Activated B cell treated with CpG ODN at 0.5 μM for 24 hours (primary cell): ENCODE results near the gene SMCP. TPM values are rescaled to one million over a fixed set of nuclear protein-coding genes. Genes with fewer than 3 reads are reported as not detected.

ENCODE experiments used
- ATAC-seq: fragments of 200-7000 bp; cut with Tn5 transposase; one replicate; pipeline ENCODE4 v1.10.0; 2021; ENCODE audit warnings: low read depth, mild to moderate bottlenecking, moderate library complexity
- CTCF ChIA-PET: fragments of 350-600 bp; sonication (Branson Sonifier 250); formaldehyde crosslinking; loops from one replicate; lab custom pipeline; 2021; ENCODE audit warnings: antibody characterized with exemption; lab: Charles Lee
- POLR2A ChIA-PET: fragments of 350-600 bp; sonication (Branson Sonifier 250); formaldehyde crosslinking; loops from one replicate; lab custom pipeline; 2021; ENCODE audit warnings: antibody characterized with exemption; lab: Charles Lee
- DNase-seq: peaks from one replicate; pipeline ENCODE4 v3.0.0; 2022
- H3K27ac Mint-ChIP-seq: one replicate; pipeline ENCODE4 v1.8.0; 2020; ENCODE audit warnings: mixed read lengths
- H3K27me3 Mint-ChIP-seq: one replicate; pipeline ENCODE4 v1.8.0; 2021; ENCODE audit warnings: mixed read lengths
- H3K36me3 Mint-ChIP-seq: one replicate; pipeline ENCODE4 v1.8.0; 2021; ENCODE audit warnings: low read depth, mixed read lengths
- H3K4me1 Mint-ChIP-seq: one replicate; pipeline ENCODE4 v1.8.0; 2021; ENCODE audit warnings: mixed read lengths
- H3K4me3 Mint-ChIP-seq: one replicate; pipeline ENCODE4 v1.8.0; 2020; ENCODE audit warnings: mild to moderate bottlenecking, mixed read lengths
- H3K9me3 Mint-ChIP-seq: one replicate; pipeline ENCODE4 v1.8.0; 2020; ENCODE audit warnings: mixed read lengths
- CTCF ChIP-seq: fragments of 200-600 bp; IDR thresholded peaks from one replicate; pipeline ENCODE4 v1.8.0; 2022; ENCODE audit warnings: antibody characterized with exemption, mild to moderate bottlenecking
- intact Hi-C: fragments of 100-400 bp; cut with micrococcal nuclease; formaldehyde crosslinking; loops from one replicate; pipeline ENCODE4 v1.15.1; 2024
- total RNA-seq: library from RNA; stranded (reverse); gene quantifications from 2 replicates; pipeline ENCODE4 v1.2.3, GENCODE V29; 2022

Gene SMCP
- total RNA-seq, 1 donor from 2014 or later: not detected

- no peak within 1 kb of the TSS for H3K27ac Mint-ChIP-seq
- ATAC-seq (no peak), DNase-seq (no peak)
- H3K4me3 Mint-ChIP-seq: no peak within 1 kb of the TSS
- POLR2A ChIA-PET: no interaction called here
- H3K36me3 Mint-ChIP-seq: no peaks in the 10 kb centered on the region
- no peak for TF ChIP-seq CTCF
- CTCF ChIA-PET: no interaction called here
- H3K4me1 Mint-ChIP-seq: no peaks in the 10 kb centered on the region
- peaks cover 6% of the 10 kb centered on the region for H3K27me3 Mint-ChIP-seq
- intact Hi-C loops: no loop called here
- H3K9me3 Mint-ChIP-seq: no peaks in the 10 kb centered on the region
Measured at GRCh38 chr1:152859696-152860095, 18.4 kb upstream of the SMCP start, which contains the start of gene LCE7A. Gene LCE7A, plus strand, starts transcription at chr1:152859996. Its CDS starts 702 bp downstream, at chr1:152860698.

- Mint-ChIP-seq H3K27me3 (peaks cover 6% of the 10 kb centered on the region), H3K4me3 (no peak overlapping the region), H3K9me3 (no peaks in the 10 kb centered on the region), H3K4me1 (no peaks in the 10 kb centered on the region), H3K27ac (no peak overlapping the region), H3K36me3 (no peaks in the 10 kb centered on the region)
- no peak for TF ChIP-seq CTCF
- DNase-seq (no peak), ATAC-seq (no peak)
- POLR2A ChIA-PET: no interaction called here
- intact Hi-C loops: no loop called here
- CTCF ChIA-PET: no interaction called here
Measured at GRCh38 chr1:152860129-152860528, 18.0 kb upstream of the SMCP start.

GRCh38 chr1:152861374-152861773 is 16.7 kb upstream of the SMCP start:
- no peak for TF ChIP-seq CTCF
- Mint-ChIP-seq H3K27ac (no peak overlapping the region), H3K9me3 (no peaks in the 10 kb centered on the region), H3K27me3 (peaks cover 6% of the 10 kb centered on the region), H3K36me3 (no peaks in the 10 kb centered on the region), H3K4me3 (no peak overlapping the region), H3K4me1 (no peaks in the 10 kb centered on the region)
- POLR2A ChIA-PET: no interaction called here
- DNase-seq (no peak), ATAC-seq (no peak)
- CTCF ChIA-PET: no interaction called here
- intact Hi-C loops: no loop called here

- Mint-ChIP-seq H3K4me3 (no peak overlapping the region), H3K27ac (no peak overlapping the region), H3K4me1 (no peaks in the 10 kb centered on the region), H3K27me3 (peaks cover 6% of the 10 kb centered on the region), H3K9me3 (no peaks in the 10 kb centered on the region), H3K36me3 (no peaks in the 10 kb centered on the region)
- POLR2A ChIA-PET: no interaction called here
- no peak for ATAC-seq
- DNase-seq: no peak
- intact Hi-C loops: no loop called here
- CTCF ChIA-PET: no interaction called here
- no peak for TF ChIP-seq CTCF
Measured at GRCh38 chr1:152864443-152864842, 13.7 kb upstream of the SMCP start.

GRCh38 chr1:152866321-152866720 is 11.8 kb upstream of the SMCP start:
- Mint-ChIP-seq H3K9me3 (no peaks in the 10 kb centered on the region), H3K27me3 (peaks cover 1% of the 10 kb centered on the region)
- CTCF ChIA-PET: no interaction called here

More at GRCh38 chr1:152866321-152866720, 11.8 kb upstream of the SMCP start:
- no peak for TF ChIP-seq CTCF
- ATAC-seq (no peak), DNase-seq (no peak)
- no peaks in the 10 kb centered on the region for H3K36me3 Mint-ChIP-seq
- H3K4me3 Mint-ChIP-seq: no peak overlapping the region
- POLR2A ChIA-PET: no interaction called here
- H3K27ac Mint-ChIP-seq: no peak overlapping the region
- H3K4me1 Mint-ChIP-seq: no peaks in the 10 kb centered on the region
- intact Hi-C loops: no loop called here
